Ishikawa (cell line): ENCODE results near the gene DPYD.

Source experiments
- CEBPB ChIP-seq: IDR thresholded peaks from 2 replicates; pipeline ENCODE4 v1.6.1; 2012
- CREB1 ChIP-seq: IDR thresholded peaks from 2 replicates; pipeline ENCODE4 v1.6.1; 2012; ENCODE audit warnings: low read depth
- EGR1 ChIP-seq: IDR thresholded peaks from 2 replicates; pipeline ENCODE4 v1.6.1; 2012
- EP300 ChIP-seq: IDR thresholded peaks from 2 replicates; pipeline ENCODE4 v1.6.1; 2012; ENCODE audit warnings: borderline replicate concordance
- FOXM1 ChIP-seq: IDR thresholded peaks from 2 replicates; pipeline ENCODE4 v1.6.1; 2012; ENCODE audit warnings: low read depth, borderline replicate concordance
- MAX ChIP-seq: IDR thresholded peaks from 2 replicates; pipeline ENCODE4 v1.6.1; 2012
- NFIC ChIP-seq: IDR thresholded peaks from 2 replicates; pipeline ENCODE4 v1.6.1; 2012
- RAD21 ChIP-seq: IDR thresholded peaks from 2 replicates; pipeline ENCODE4 v1.6.1; 2012; ENCODE audit warnings: low read depth
- REST ChIP-seq: IDR thresholded peaks from 2 replicates; pipeline ENCODE4 v1.6.1; 2012; ENCODE audit warnings: low read depth, mild to moderate bottlenecking
- TAF1 ChIP-seq: IDR thresholded peaks from 2 replicates; pipeline ENCODE4 v1.6.1; 2012; ENCODE audit warnings: low read depth, mild to moderate bottlenecking
- TCF12 ChIP-seq: IDR thresholded peaks from 2 replicates; pipeline ENCODE4 v1.6.1; 2012; ENCODE audit warnings: low read depth
- TEAD4 ChIP-seq: IDR thresholded peaks from 2 replicates; pipeline ENCODE4 v1.6.1; 2012
- USF1 ChIP-seq: IDR thresholded peaks from 2 replicates; pipeline ENCODE4 v1.6.1; 2012
- YY1 ChIP-seq: IDR thresholded peaks from 2 replicates; pipeline ENCODE4 v1.6.1; 2012; ENCODE audit warnings: low read depth
- ZBTB7A ChIP-seq: IDR thresholded peaks from 2 replicates; pipeline ENCODE4 v1.6.1; 2012; ENCODE audit warnings: low read depth

DPYD gene

GRCh38 chr1:97758541-97759057 is 162.2 kb downstream of the DPYD start:
- TF ChIP-seq RAD21 (no peak), TAF1 (no peak), NFIC (no peak), REST (no peak)

- TF ChIP-seq EGR1 (no peak), FOXM1 (no peak), RAD21 (no peak), ZBTB7A (no peak), CEBPB (no peak)
Measured at GRCh38 chr1:97745912-97746311, 174.9 kb downstream of the DPYD start.

GRCh38 chr1:97744977-97745376 is 175.9 kb downstream of the DPYD start:
- TF ChIP-seq USF1 (no peak), CREB1 (no peak), NFIC (no peak), TAF1 (no peak), TEAD4 (no peak)

GRCh38 chr1:97743129-97743528 is 177.7 kb downstream of the DPYD start:
- TF ChIP-seq TCF12 (peak; percentile 38; the same call in 1 of the 2 replicates), EP300 (0 out of 2 replicates have a peak, but pooled peaks have one; percentile 28), USF1 (no peak), NFIC (no peak), TAF1 (no peak), TEAD4 (peak; percentile 32; the same call in 1 of the 2 replicates), ZBTB7A (no peak), CEBPB (no peak), MAX (no peak), YY1 (no peak), REST (no peak), EGR1 (no peak), FOXM1 (peak; percentile 26; the same call in 1 of the 2 replicates), CREB1 (no peak), RAD21 (no peak)

GRCh38 chr1:97740891-97741290 is 179.9 kb downstream of the DPYD start:
- TF ChIP-seq EGR1 (no peak), CEBPB (no peak), RAD21 (no peak), TCF12 (no peak), TAF1 (no peak)

GRCh38 chr1:97739596-97740103 is 181.2 kb downstream of the DPYD start:
- TF ChIP-seq MAX (no peak), CEBPB (no peak), YY1 (no peak), TCF12 (no peak), EGR1 (no peak), CREB1 (no peak), ZBTB7A (no peak), NFIC (no peak), USF1 (no peak)
